Raji (cell line): ENCODE data around the gene POM121L2.

ENCODE experiments used
- POLR2A ChIP-seq: IDR thresholded peaks from 2 replicates; pipeline ENCODE4 v1.6.1; 2011; ENCODE audit warnings: low read depth, low read length, control low read depth; ENCODE audit not compliant: insufficient read depth

The POM121L2 gene

GRCh38 chr6:27297857-27298730 is 14.0 kb downstream of the POM121L2 start:
- TF ChIP-seq POLR2A, result no peak

- TF ChIP-seq POLR2A, result no peak
Observed at GRCh38 chr6:27297484-27297856, 14.6 kb downstream of the POM121L2 start.

GRCh38 chr6:27296106-27296783 is 15.8 kb downstream of the POM121L2 start:
- TF ChIP-seq POLR2A, result no peak

GRCh38 chr6:27295301-27296079 is 16.6 kb downstream of the POM121L2 start:
- no peak for TF ChIP-seq POLR2A

- no peak for TF ChIP-seq POLR2A
Observed at GRCh38 chr6:27294409-27294808, 17.7 kb downstream of the POM121L2 start.

GRCh38 chr6:27293436-27294098 is 18.5 kb downstream of the POM121L2 start:
- no peak for TF ChIP-seq POLR2A

GRCh38 chr6:27290850-27291208 is 21.2 kb downstream of the POM121L2 start:
- TF ChIP-seq POLR2A, result no peak

GRCh38 chr6:27290065-27290849 is 21.8 kb downstream of the POM121L2 start:
- no peak for TF ChIP-seq POLR2A

GRCh38 chr6:27288136-27289044 is 23.7 kb downstream of the POM121L2 start:
- TF ChIP-seq POLR2A, result no peak

GRCh38 chr6:27287751-27288135 is 24.3 kb downstream of the POM121L2 start:
- TF ChIP-seq POLR2A, result no peak

- no peak for TF ChIP-seq POLR2A
Observed at GRCh38 chr6:27286141-27286540, 25.9 kb downstream of the POM121L2 start.

GRCh38 chr6:27283279-27283678 is 28.8 kb downstream of the POM121L2 start:
- no peak for TF ChIP-seq POLR2A

- no peak for TF ChIP-seq POLR2A
Observed at GRCh38 chr6:27281569-27281968, 30.5 kb downstream of the POM121L2 start.
